ENCODE measurements around the gene BCAS3.

BCAS3 gene

GRCh38 chr17:61084260-61084659, 406.6 kb downstream of the BCAS3 start:
- no peaks in the 10 kb centered on the region for H3K36me3 ChIP-seq (replicated peaks; ENCODE audit: low read depth, low read length)
- H2AFZ ChIP-seq (ENCODE audit: low read depth, low read length) = no peak overlapping the region
- H3K9me3 ChIP-seq (ENCODE audit: insufficient read depth, low read length) = no peaks in the 10 kb centered on the region
- H3K27ac ChIP-seq (ENCODE audit: low read length) = no peak overlapping the region
- H3K4me3 ChIP-seq (ENCODE audit: low read length) = no peak overlapping the region
- no peaks in the 10 kb centered on the region for H3K4me1 ChIP-seq (ENCODE audit: low read length)
- no peaks in the 10 kb centered on the region for H4K20me1 ChIP-seq (ENCODE audit: insufficient read depth, low read length)
- H3K79me2 ChIP-seq (ENCODE audit: low read length) = no peaks in the 10 kb centered on the region
- no peak overlapping the region for H3K9ac ChIP-seq (ENCODE audit: low read length)
- H3K27me3 ChIP-seq (ENCODE audit: low read depth, low read length) = no peaks in the 10 kb centered on the region
- H3K4me2 ChIP-seq (ENCODE audit: low read length) = no peak overlapping the region
- TF ChIP-seq, protein P1, sequence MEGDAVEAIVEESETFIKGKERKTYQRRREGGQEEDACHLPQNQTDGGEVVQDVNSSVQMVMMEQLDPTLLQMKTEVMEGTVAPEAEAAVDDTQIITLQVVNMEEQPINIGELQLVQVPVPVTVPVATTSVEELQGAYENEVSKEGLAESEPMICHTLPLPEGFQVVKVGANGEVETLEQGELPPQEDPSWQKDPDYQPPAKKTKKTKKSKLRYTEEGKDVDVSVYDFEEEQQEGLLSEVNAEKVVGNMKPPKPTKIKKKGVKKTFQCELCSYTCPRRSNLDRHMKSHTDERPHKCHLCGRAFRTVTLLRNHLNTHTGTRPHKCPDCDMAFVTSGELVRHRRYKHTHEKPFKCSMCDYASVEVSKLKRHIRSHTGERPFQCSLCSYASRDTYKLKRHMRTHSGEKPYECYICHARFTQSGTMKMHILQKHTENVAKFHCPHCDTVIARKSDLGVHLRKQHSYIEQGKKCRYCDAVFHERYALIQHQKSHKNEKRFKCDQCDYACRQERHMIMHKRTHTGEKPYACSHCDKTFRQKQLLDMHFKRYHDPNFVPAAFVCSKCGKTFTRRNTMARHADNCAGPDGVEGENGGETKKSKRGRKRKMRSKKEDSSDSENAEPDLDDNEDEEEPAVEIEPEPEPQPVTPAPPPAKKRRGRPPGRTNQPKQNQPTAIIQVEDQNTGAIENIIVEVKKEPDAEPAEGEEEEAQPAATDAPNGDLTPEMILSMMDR (IDR thresholded peaks at IDR 0.05; ENCODE audit: low read depth, low read length) = no peak
- TF ChIP-seq EZH2phosphoT487 (IDR thresholded peaks at IDR 0.05; ENCODE audit: low read depth) = no peak

GRCh38 chr17:61087024-61087423, 409.4 kb downstream of the BCAS3 start:
- H3K9ac ChIP-seq (ENCODE audit: low read length) = no peak overlapping the region
- H3K4me2 ChIP-seq (ENCODE audit: low read length) = no peak overlapping the region
- H2AFZ ChIP-seq (ENCODE audit: low read depth, low read length) = no peak overlapping the region

GRCh38 chr17:61088556-61088955, 410.9 kb downstream of the BCAS3 start:
- no peaks in the 10 kb centered on the region for H3K27me3 ChIP-seq (ENCODE audit: low read depth, low read length)
- no peaks in the 10 kb centered on the region for H3K9me3 ChIP-seq (ENCODE audit: insufficient read depth, low read length)
- H2AFZ ChIP-seq (ENCODE audit: low read depth, low read length) = no peak overlapping the region
- TF ChIP-seq, protein P1 (IDR thresholded peaks at IDR 0.05; ENCODE audit: low read depth, low read length) = no peak
- TF ChIP-seq EZH2phosphoT487 (IDR thresholded peaks at IDR 0.05; ENCODE audit: low read depth) = no peak
- no peak overlapping the region for H3K4me3 ChIP-seq (ENCODE audit: low read length)
- no peaks in the 10 kb centered on the region for H3K4me1 ChIP-seq (ENCODE audit: low read length)
- no peaks in the 10 kb centered on the region for H3K79me2 ChIP-seq (ENCODE audit: low read length)
- no peaks in the 10 kb centered on the region for H3K36me3 ChIP-seq (replicated peaks; ENCODE audit: low read depth, low read length)
- H3K27ac ChIP-seq (ENCODE audit: low read length) = no peak overlapping the region
- no peak overlapping the region for H3K9ac ChIP-seq (ENCODE audit: low read length)
- no peak overlapping the region for H3K4me2 ChIP-seq (ENCODE audit: low read length)
- H4K20me1 ChIP-seq (ENCODE audit: insufficient read depth, low read length) = no peaks in the 10 kb centered on the region

More at GRCh38 chr17:61087024-61087423, 409.4 kb downstream of the BCAS3 start:
- no peaks in the 10 kb centered on the region for H3K9me3 ChIP-seq (ENCODE audit: insufficient read depth, low read length)
- no peak overlapping the region for H3K4me3 ChIP-seq (ENCODE audit: low read length)
- TF ChIP-seq EZH2phosphoT487 (IDR thresholded peaks at IDR 0.05; ENCODE audit: low read depth) = no peak
- H3K27me3 ChIP-seq (ENCODE audit: low read depth, low read length) = no peaks in the 10 kb centered on the region
- no peaks in the 10 kb centered on the region for H3K36me3 ChIP-seq (replicated peaks; ENCODE audit: low read depth, low read length)
- no peaks in the 10 kb centered on the region for H3K79me2 ChIP-seq (ENCODE audit: low read length)
- no peaks in the 10 kb centered on the region for H4K20me1 ChIP-seq (ENCODE audit: insufficient read depth, low read length)
- no peaks in the 10 kb centered on the region for H3K4me1 ChIP-seq (ENCODE audit: low read length)
- no peak overlapping the region for H3K27ac ChIP-seq (ENCODE audit: low read length)

DNA sequence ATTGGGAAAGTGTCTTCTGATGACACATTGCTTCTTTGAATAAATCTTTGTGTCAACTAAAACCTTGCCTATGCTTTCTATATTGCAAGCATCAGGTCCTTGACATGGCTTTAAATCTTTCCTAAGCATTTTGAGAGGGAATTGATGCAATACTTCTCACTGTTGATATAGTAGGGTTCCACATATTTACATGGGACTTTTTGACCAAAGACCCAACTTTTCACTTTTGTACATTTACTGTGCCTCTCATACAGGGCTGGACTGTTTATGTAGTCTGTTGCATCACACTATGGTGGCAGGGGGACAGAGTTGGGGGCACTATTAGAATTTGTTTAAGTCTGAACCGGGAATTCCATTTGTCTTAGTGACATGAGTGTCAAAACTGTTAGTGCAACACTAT, 413.4 kb downstream of the BCAS3 start:
- no peak overlapping the region for H3K27ac ChIP-seq (ENCODE audit: low read length)
- no peaks in the 10 kb centered on the region for H3K36me3 ChIP-seq (replicated peaks; ENCODE audit: low read depth, low read length)
- no peaks in the 10 kb centered on the region for H3K4me1 ChIP-seq (ENCODE audit: low read length)
- H2AFZ ChIP-seq (ENCODE audit: low read depth, low read length) = no peak overlapping the region
- H3K79me2 ChIP-seq (ENCODE audit: low read length) = no peaks in the 10 kb centered on the region
- H3K27me3 ChIP-seq (ENCODE audit: low read depth, low read length) = no peaks in the 10 kb centered on the region
- H3K4me3 ChIP-seq (ENCODE audit: low read length) = no peak overlapping the region
- no peaks in the 10 kb centered on the region for H4K20me1 ChIP-seq (ENCODE audit: insufficient read depth, low read length)
- no peak overlapping the region for H3K4me2 ChIP-seq (ENCODE audit: low read length)
- no peak for TF ChIP-seq EZH2phosphoT487 (IDR thresholded peaks at IDR 0.05; ENCODE audit: low read depth)
- TF ChIP-seq, protein P1 (IDR thresholded peaks at IDR 0.05; ENCODE audit: low read depth, low read length) = no peak
- no peak overlapping the region for H3K9ac ChIP-seq (ENCODE audit: low read length)
- no peaks in the 10 kb centered on the region for H3K9me3 ChIP-seq (ENCODE audit: insufficient read depth, low read length)

- Histone ChIP-seq H3K27me3 (ENCODE audit: low read depth, low read length) (no peaks in the 10 kb centered on the region), H3K27ac (ENCODE audit: low read length) (no peak overlapping the region), H3K4me3 (ENCODE audit: low read length) (no peak overlapping the region), H3K36me3 (replicated peaks; ENCODE audit: low read depth, low read length) (no peaks in the 10 kb centered on the region), H2AFZ (ENCODE audit: low read depth, low read length) (no peak overlapping the region), H3K9ac (ENCODE audit: low read length) (no peak overlapping the region), H3K4me1 (ENCODE audit: low read length) (no peaks in the 10 kb centered on the region), H3K9me3 (ENCODE audit: insufficient read depth, low read length) (no peaks in the 10 kb centered on the region), H4K20me1 (ENCODE audit: insufficient read depth, low read length) (no peaks in the 10 kb centered on the region), H3K4me2 (ENCODE audit: low read length) (no peak overlapping the region), H3K79me2 (ENCODE audit: low read length) (no peaks in the 10 kb centered on the region)
- TF ChIP-seq, protein P1 (IDR thresholded peaks at IDR 0.05; ENCODE audit: low read depth, low read length) = no peak
- no peak for TF ChIP-seq EZH2phosphoT487 (IDR thresholded peaks at IDR 0.05; ENCODE audit: low read depth)
These were observed 420.1 kb downstream of the BCAS3 start for GRCh38 chr17:61097781-61098180.

Measured in OCI-LY3 (cell line).